Tibial nerve (tissue), 4 donors: ENCODE results near the gene EIF4A2. TPM values are rescaled to one million over a fixed set of nuclear protein-coding genes. Genes with fewer than 3 reads are reported as not detected.

Experiments used
- DNase-seq, 2 donors: peaks; one replicate each; pipeline ENCODE4 v3.0.0-alpha.2; 2019; ENCODE audit warnings: low spot score in 2 of 2
- H3K27ac ChIP-seq, 4 donors: fragments of 200-600 bp; sonication (generic) in 3 of 4; one replicate each; pipeline ENCODE4 v1.5.1; 2017 to 2019; ENCODE audit warnings: mild to moderate bottlenecking in 1 of 4
- H3K27me3 ChIP-seq, 2 donors: fragments of 200-600 bp; sonication (generic) in 1 of 2; one replicate each; pipeline versions ENCODE4 v1.5.1 to v1.6.0; 2017 to 2019
- H3K36me3 ChIP-seq, 3 donors: fragments of 200-600 bp; sonication (generic); one replicate each; pipeline ENCODE4 v1.5.1; 2018 to 2019
- H3K4me1 ChIP-seq, 4 donors: fragments of 200-600 bp; sonication (generic) in 3 of 4; one replicate each; pipeline ENCODE4 v1.5.1; 2017 to 2019
- H3K4me3 ChIP-seq, 4 donors: fragments of 200-600 bp; sonication (generic) in 3 of 4; one replicate each; pipeline ENCODE4 v1.5.1; 2017 to 2019; ENCODE audit warnings: mild to moderate bottlenecking in 1 of 4, moderate library complexity in 1 of 4
- H3K9me3 ChIP-seq, 4 donors: fragments of 200-600 bp; sonication (generic) in 3 of 4; one replicate each; pipeline ENCODE4 v1.5.1; 2017 to 2019
- EP300 ChIP-seq, 2 donors: sonication (generic); formaldehyde crosslinking; IDR thresholded peaks; one replicate each; pipeline ENCODE4 v1.6.1; 2017; ENCODE audit warnings: antibody characterized with exemption in 2 of 2, mild to moderate bottlenecking in 1 of 2
- POLR2A ChIP-seq, 2 donors: fragments of 450-650 bp; IDR thresholded peaks; one replicate each; pipeline ENCODE4 v1.6.1; 2017; ENCODE audit warnings: antibody characterized with exemption in 2 of 2, mild to moderate bottlenecking in 2 of 2, moderate library complexity in 2 of 2
- WGBS, 2 donors: methylation state at CpG; one replicate each; pipeline ENCODE4 v1.1.5; 2018; 5-methylcytosine and 5-hydroxymethylcytosine counted together
- total RNA-seq, 4 donors: library from RNA; depleted of rRNA; stranded (reverse); fragments of >200 nt; gene quantifications; one replicate each; pipeline ENCODE4 v1.1.0, GENCODE V29; 2016
- TF ChIP-seq, protein P1 (sequence below), 5 experiments: fragments of 200-600 bp in 3 of 5; fragments of 450-650 bp in 2 of 5; sonication (generic) in 3 of 5; IDR thresholded peaks; one replicate each; pipeline ENCODE4 v1.5.1; 2016 to 2019; ENCODE audit warnings: antibody characterized with exemption in 5 of 5, mild to moderate bottlenecking in 3 of 5, moderate library complexity in 2 of 5

The EIF4A2 gene
- total RNA-seq, 4 donors from 2014 or later = 285 to 465 (median 364) TPM

GRCh38 chr3:186750316-186750715, 33.1 kb upstream of the EIF4A2 start:
- WGBS, 2 donors = 84 to 95% methylated on average over 2 of the region's 2 CpGs
- H3K4me1 ChIP-seq = no peaks in the 10 kb centered on the region
- H3K4me3 ChIP-seq = no peak overlapping the region
- H3K36me3 ChIP-seq = no peaks in the 10 kb centered on the region
- TF ChIP-seq POLR2A (IDR thresholded peaks at IDR 0.05) (no peak), EP300 (IDR thresholded peaks at IDR 0.05) (no peak)
- TF ChIP-seq, protein P1, sequence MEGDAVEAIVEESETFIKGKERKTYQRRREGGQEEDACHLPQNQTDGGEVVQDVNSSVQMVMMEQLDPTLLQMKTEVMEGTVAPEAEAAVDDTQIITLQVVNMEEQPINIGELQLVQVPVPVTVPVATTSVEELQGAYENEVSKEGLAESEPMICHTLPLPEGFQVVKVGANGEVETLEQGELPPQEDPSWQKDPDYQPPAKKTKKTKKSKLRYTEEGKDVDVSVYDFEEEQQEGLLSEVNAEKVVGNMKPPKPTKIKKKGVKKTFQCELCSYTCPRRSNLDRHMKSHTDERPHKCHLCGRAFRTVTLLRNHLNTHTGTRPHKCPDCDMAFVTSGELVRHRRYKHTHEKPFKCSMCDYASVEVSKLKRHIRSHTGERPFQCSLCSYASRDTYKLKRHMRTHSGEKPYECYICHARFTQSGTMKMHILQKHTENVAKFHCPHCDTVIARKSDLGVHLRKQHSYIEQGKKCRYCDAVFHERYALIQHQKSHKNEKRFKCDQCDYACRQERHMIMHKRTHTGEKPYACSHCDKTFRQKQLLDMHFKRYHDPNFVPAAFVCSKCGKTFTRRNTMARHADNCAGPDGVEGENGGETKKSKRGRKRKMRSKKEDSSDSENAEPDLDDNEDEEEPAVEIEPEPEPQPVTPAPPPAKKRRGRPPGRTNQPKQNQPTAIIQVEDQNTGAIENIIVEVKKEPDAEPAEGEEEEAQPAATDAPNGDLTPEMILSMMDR (IDR thresholded peaks at IDR 0.05) = no peak
- DNase-seq = no peak
- H3K9me3 ChIP-seq = no peaks in the 10 kb centered on the region
- no peak overlapping the region for H3K27ac ChIP-seq
- H3K27me3 ChIP-seq = no peaks in the 10 kb centered on the region

GRCh38 chr3:186751480-186751879, 31.9 kb upstream of the EIF4A2 start:
- Histone ChIP-seq H3K27ac (no peak overlapping the region), H3K9me3 (no peaks in the 10 kb centered on the region), H3K4me3 (no peak overlapping the region), H3K27me3 (peaks cover 0 to 4% of the 10 kb centered on the region in 2 donors), H3K4me1 (no peaks in the 10 kb centered on the region), H3K36me3 (no peaks in the 10 kb centered on the region)
- DNase-seq = no peak
- WGBS, 2 donors = 58 to 60% methylated on average over 3 of the region's 3 CpGs
- TF ChIP-seq, protein P1 (IDR thresholded peaks at IDR 0.05) = no peak
- TF ChIP-seq POLR2A (IDR thresholded peaks at IDR 0.05) (no peak), EP300 (IDR thresholded peaks at IDR 0.05) (no peak)

DNA sequence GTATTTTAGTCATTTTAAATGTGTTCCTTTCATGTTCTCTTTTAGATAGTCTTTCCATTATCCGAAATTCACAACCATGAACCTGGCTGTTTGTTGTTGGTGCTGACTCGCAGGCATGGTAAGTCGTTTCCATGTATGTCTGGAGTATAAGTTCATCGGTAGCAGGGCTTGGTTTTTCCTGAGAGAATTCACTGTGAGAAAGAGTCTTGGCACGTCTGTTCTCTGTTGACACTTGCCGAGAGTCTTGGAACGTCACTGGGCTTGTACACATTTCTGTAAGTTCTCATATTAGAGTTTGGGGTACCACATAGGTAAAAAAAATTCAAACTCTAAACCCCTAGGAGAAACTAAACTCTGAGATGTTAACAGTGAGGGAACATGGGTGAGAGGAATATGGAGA, 29.4 kb upstream of the EIF4A2 start:
- 89 to 91% methylated on average over 7 of the region's 7 CpGs for WGBS, 2 donors

DNA sequence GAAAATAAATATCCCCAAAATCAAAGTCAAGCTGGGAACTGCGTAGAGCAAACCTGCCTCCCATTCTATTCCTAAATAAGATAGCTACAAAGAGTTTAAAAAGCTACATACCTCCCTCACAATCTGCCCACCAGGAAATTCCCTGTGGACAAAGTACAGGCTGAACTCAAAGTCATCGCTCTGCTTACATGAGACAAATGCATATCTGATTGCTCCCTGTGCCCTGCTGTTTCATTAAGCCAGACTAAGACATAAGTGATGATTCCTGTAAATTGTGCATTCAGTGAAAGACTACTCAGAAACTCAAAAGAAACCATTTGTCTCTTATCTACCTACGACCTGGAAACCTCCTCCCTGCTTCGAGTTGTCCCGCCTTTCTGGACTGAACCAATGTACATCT, 28.5 kb upstream of the EIF4A2 start:
- WGBS, 2 donors = 83 to 84% methylated on average over 5 of the region's 5 CpGs
- H3K4me1 ChIP-seq = no peaks in the 10 kb centered on the region
- H3K27me3 ChIP-seq = peaks cover 0 to 18% of the 10 kb centered on the region in 2 donors
- H3K9me3 ChIP-seq = no peaks in the 10 kb centered on the region
- no peak overlapping the region for H3K27ac ChIP-seq
- no peak for DNase-seq
- no peak for TF ChIP-seq POLR2A (IDR thresholded peaks at IDR 0.05)
- no peak for TF ChIP-seq EP300 (IDR thresholded peaks at IDR 0.05)
- TF ChIP-seq, protein P1 (IDR thresholded peaks at IDR 0.05) = no peak
- H3K36me3 ChIP-seq = no peaks in the 10 kb centered on the region
- no peak overlapping the region for H3K4me3 ChIP-seq

More for the DNA sequence above, 29.4 kb upstream of the EIF4A2 start:
- TF ChIP-seq, protein P1 (IDR thresholded peaks at IDR 0.05) = no peak
- TF ChIP-seq EP300 (IDR thresholded peaks at IDR 0.05) (no peak), POLR2A (IDR thresholded peaks at IDR 0.05) (no peak)
- no peaks in the 10 kb centered on the region for H3K9me3 ChIP-seq
- DNase-seq = no peak
- no peaks in the 10 kb centered on the region for H3K36me3 ChIP-seq
- H3K4me3 ChIP-seq = no peak overlapping the region
- H3K4me1 ChIP-seq = no peaks in the 10 kb centered on the region
- H3K27me3 ChIP-seq = peaks cover 0 to 18% of the 10 kb centered on the region in 2 donors
- H3K27ac ChIP-seq = no peak overlapping the region

DNA sequence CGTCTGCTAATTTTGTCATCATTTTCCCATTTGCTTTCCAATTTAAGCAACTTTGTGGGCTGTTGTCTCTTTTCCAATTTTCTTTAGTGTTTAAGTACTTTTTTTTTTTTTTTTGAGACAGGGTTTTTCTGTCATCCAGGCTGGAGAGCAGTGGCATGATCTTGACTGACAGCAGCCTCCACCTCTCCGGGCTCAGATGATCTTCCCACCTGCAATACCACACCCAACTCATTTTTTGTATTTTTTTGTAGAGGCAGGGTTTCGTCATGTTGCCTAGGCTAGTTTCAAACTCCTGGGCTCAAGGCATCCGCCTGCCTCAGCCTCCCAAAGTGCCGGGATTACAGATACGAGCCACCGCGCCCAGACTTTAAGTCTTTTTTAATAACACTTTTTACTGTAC, 26.2 kb upstream of the EIF4A2 start:
- TF ChIP-seq EP300 (IDR thresholded peaks at IDR 0.05) = no peak
- TF ChIP-seq, protein P1 (IDR thresholded peaks at IDR 0.05) = no peak
- no peak for TF ChIP-seq POLR2A (IDR thresholded peaks at IDR 0.05)
- no peak overlapping the region for H3K27ac ChIP-seq
- no peaks in the 10 kb centered on the region for H3K4me1 ChIP-seq
- peaks cover 0 to 18% of the 10 kb centered on the region in 2 donors for H3K27me3 ChIP-seq
- 79 to 87% methylated on average over 8 of the region's 8 CpGs for WGBS, 2 donors
- no peak for DNase-seq
- no peak overlapping the region for H3K4me3 ChIP-seq
- no peaks in the 10 kb centered on the region for H3K9me3 ChIP-seq
- no peaks in the 10 kb centered on the region for H3K36me3 ChIP-seq
